ENCODE measurements around the gene KANSL1L. TPM values are rescaled to one million over a fixed set of nuclear protein-coding genes. Genes with fewer than 3 reads are reported as not detected.

Gene KANSL1L
- total RNA-seq, 1 donor from 2014 or later = 36.3 TPM

DNA sequence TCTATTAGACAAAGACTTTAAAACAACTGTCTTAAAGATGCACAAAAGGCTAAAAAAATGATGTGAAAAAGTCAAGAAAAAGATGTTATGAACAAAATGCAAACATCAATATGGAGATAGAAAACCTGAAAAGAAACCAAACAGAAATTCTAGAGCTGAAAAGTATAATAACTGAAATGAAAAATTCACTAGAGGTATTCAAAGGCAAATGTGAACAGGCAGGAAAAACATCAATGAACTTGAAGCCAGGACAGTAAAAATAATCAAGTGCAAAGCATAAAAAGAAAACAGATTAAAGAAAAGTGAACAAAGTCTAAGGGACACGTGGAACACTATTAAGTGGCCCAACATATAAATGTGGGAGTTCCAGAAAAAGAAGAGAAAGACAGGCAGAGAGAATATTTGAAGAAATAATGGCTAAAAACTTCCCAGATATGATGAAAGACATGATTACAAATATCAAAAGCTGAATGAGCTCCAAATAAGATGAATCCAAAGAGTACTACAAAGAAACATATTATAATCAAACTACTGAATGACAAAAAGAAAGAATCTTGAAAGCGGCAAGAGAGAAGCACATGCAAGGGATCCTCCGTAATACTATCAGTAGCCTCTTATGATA, 57.5 kb downstream of the KANSL1L start:
- H3K9me3 ChIP-seq = no peaks in the 10 kb centered on the region
- no peaks in the 10 kb centered on the region for H3K4me1 ChIP-seq
- no peaks in the 10 kb centered on the region for H3K27me3 ChIP-seq
- H3K4me3 ChIP-seq = no peak overlapping the region
- intact Hi-C loops (cut with DNase I) = no loop called here
- TF ChIP-seq, protein P1, sequence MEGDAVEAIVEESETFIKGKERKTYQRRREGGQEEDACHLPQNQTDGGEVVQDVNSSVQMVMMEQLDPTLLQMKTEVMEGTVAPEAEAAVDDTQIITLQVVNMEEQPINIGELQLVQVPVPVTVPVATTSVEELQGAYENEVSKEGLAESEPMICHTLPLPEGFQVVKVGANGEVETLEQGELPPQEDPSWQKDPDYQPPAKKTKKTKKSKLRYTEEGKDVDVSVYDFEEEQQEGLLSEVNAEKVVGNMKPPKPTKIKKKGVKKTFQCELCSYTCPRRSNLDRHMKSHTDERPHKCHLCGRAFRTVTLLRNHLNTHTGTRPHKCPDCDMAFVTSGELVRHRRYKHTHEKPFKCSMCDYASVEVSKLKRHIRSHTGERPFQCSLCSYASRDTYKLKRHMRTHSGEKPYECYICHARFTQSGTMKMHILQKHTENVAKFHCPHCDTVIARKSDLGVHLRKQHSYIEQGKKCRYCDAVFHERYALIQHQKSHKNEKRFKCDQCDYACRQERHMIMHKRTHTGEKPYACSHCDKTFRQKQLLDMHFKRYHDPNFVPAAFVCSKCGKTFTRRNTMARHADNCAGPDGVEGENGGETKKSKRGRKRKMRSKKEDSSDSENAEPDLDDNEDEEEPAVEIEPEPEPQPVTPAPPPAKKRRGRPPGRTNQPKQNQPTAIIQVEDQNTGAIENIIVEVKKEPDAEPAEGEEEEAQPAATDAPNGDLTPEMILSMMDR (IDR thresholded peaks at IDR 0.05) = no peak
- ATAC-seq (no peak), DNase-seq (no peak)
- H3K36me3 ChIP-seq = no peaks in the 10 kb centered on the region
- no peak overlapping the region for H3K27ac ChIP-seq

DNA sequence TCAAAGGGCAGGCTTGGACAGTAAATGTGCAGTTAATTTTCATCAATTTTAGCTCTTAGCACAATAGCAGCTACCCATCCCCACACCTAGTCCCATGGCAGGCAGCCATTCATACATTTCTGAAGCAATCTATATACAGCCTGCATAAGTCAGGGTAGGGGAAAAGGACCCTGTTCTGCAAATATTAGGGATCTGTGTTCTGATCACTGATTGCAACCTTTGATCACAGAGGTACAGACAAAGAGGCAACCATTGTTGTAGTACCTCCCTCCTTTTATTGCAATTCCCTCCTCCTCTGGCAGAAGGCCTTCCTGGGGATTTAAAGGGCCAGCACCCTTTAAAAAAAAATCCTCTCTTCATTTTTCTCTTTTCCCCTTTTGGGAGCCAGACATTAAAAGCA, 58.3 kb downstream of the KANSL1L start:
- no peaks in the 10 kb centered on the region for H3K36me3 ChIP-seq
- intact Hi-C loops (cut with DNase I) = no loop called here
- H3K4me1 ChIP-seq = no peaks in the 10 kb centered on the region

DNA sequence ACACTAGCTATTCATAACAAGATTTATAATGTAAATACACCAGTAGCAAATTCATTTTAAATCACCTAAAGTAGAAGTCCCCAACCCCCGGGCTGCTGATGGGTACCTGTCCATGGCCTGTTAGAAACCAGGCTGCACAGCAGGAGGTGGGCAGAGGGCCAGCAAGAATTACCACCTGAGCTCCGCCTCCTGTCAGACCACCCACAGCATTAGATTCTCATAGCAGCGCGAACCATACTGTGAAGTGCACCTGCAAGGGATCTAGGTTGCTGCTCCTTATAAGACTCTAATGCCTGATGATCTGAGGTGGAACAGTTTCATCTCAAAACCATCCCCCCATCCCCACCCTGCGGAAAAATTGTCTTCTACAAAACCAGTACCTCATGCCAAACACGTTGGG, 71.3 kb downstream of the KANSL1L start:
- peaks cover 24% of the 10 kb centered on the region for H3K36me3 ChIP-seq
- no peaks in the 10 kb centered on the region for H3K4me1 ChIP-seq
- H3K27ac ChIP-seq = no peak overlapping the region
- TF ChIP-seq, protein P1 (IDR thresholded peaks at IDR 0.05) = no peak
- no peaks in the 10 kb centered on the region for H3K27me3 ChIP-seq
- no peaks in the 10 kb centered on the region for H3K9me3 ChIP-seq
- no peak for DNase-seq
- no peak overlapping the region for H3K4me3 ChIP-seq
- ATAC-seq = no peak
- intact Hi-C loops (cut with DNase I) = no loop called here

More for the DNA sequence above, 58.3 kb downstream of the KANSL1L start:
- TF ChIP-seq, protein P1 (IDR thresholded peaks at IDR 0.05) = no peak
- no peak overlapping the region for H3K27ac ChIP-seq
- no peak for DNase-seq
- no peak overlapping the region for H3K4me3 ChIP-seq
- no peaks in the 10 kb centered on the region for H3K27me3 ChIP-seq
- H3K9me3 ChIP-seq = no peaks in the 10 kb centered on the region
- no peak for ATAC-seq

DNA sequence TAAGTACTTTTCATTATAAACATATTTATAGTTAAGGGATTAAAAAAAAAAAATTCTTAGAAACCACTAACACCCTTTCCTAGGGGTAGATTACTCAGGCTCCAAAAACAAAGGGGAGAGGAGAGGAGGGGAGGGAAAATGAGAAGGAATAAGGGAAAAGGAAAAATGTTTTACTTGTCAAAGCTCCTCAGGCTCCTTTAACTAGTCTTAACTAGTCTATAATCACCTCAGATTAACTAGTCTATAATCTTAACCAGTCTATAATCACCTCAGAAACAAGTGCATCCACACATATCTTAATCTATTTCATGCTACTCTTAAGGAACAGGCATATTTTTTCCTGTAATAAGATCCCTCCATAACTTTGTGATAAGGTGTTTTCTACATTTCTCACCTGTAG, 76.4 kb downstream of the KANSL1L start:
- TF ChIP-seq, protein P1 (IDR thresholded peaks at IDR 0.05) = no peak
- no peak for ATAC-seq
- intact Hi-C loops (cut with DNase I) = no loop called here

DNA sequence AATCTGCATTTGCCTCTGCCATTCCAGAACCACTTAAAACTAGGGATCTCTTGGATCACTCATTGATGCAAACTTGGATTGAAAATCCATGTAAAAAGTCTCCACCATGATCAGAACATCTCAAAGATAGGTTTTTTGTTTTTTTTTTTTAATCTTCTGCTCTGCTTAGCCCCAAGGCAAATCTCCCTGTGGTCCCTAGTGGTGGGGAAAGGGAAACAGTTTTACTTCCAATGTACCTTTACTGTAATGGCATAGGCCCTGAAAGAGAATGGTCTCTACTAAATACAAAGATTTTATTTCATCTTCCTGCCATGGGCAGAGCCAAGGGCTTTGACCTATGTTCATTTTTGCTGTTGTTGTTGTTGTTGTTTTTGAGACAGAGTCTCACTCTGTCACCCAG, 78.4 kb downstream of the KANSL1L start:
- no peaks in the 10 kb centered on the region for H3K9me3 ChIP-seq
- H3K4me1 ChIP-seq = no peaks in the 10 kb centered on the region
- no peaks in the 10 kb centered on the region for H3K27me3 ChIP-seq
- DNase-seq (no peak), ATAC-seq (no peak)
- intact Hi-C loops (cut with DNase I) = no loop called here
- no peaks in the 10 kb centered on the region for H3K36me3 ChIP-seq
- TF ChIP-seq, protein P1 (IDR thresholded peaks at IDR 0.05) = no peak
- no peak overlapping the region for H3K27ac ChIP-seq
- H3K4me3 ChIP-seq = no peak overlapping the region

More for the DNA sequence above, 76.4 kb downstream of the KANSL1L start:
- Histone ChIP-seq H3K36me3 (no peaks in the 10 kb centered on the region), H3K9me3 (no peaks in the 10 kb centered on the region), H3K4me3 (no peak overlapping the region), H3K27me3 (no peaks in the 10 kb centered on the region), H3K27ac (no peak overlapping the region), H3K4me1 (no peaks in the 10 kb centered on the region)
- no peak for DNase-seq

DNA sequence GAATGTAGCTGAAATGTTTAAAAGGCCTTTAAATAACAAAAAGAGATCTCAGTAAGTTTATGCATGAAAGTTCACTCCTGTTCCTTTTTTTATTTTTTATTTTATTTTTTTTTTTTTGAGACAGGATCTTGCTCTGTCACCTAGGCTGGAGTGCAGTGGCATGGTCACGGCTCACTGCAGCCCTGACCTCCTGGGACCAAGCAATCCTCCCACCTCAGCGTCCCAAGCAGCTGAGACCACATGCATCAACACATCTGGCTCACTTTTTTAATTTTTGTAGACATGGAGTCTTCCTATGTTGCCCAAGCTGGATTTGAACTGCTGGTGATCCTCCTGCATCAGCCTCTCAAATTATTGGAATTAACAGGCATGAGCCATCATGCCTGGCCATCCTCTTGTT, 84.3 kb downstream of the KANSL1L start:
- DNase-seq = no peak

More for the DNA sequence above, 84.3 kb downstream of the KANSL1L start:
- Histone ChIP-seq H3K27me3 (no peaks in the 10 kb centered on the region), H3K27ac (no peak overlapping the region), H3K9me3 (no peaks in the 10 kb centered on the region), H3K4me3 (no peak overlapping the region), H3K36me3 (no peaks in the 10 kb centered on the region), H3K4me1 (no peaks in the 10 kb centered on the region)
- TF ChIP-seq, protein P1 (IDR thresholded peaks at IDR 0.05) = no peak
- intact Hi-C loops (cut with DNase I) = no loop called here
- ATAC-seq = no peak
